Transverse colon (tissue), 3 donors: ENCODE results near the gene TJAP1.

ENCODE experiments used
- POLR2A ChIP-seq: fragments of 450-650 bp; IDR thresholded peaks from one replicate; pipeline ENCODE4 v1.6.1; 2016; ENCODE audit warnings: antibody characterized with exemption, mild to moderate bottlenecking, moderate library complexity
- TF ChIP-seq, protein P1 (sequence below), 5 experiments: fragments of 200-600 bp in 3 of 5; fragments of 450-650 bp in 2 of 5; sonication (generic) in 3 of 5; IDR thresholded peaks; 1 replicate in 2 of 5; 2 replicates in 3 of 5; pipeline ENCODE4 v1.5.1; 2016 to 2017; ENCODE audit warnings: antibody characterized with exemption in 5 of 5, inconsistent platforms in 3 of 5, mild to moderate bottlenecking in 2 of 5, moderate library complexity in 1 of 5

DNA sequence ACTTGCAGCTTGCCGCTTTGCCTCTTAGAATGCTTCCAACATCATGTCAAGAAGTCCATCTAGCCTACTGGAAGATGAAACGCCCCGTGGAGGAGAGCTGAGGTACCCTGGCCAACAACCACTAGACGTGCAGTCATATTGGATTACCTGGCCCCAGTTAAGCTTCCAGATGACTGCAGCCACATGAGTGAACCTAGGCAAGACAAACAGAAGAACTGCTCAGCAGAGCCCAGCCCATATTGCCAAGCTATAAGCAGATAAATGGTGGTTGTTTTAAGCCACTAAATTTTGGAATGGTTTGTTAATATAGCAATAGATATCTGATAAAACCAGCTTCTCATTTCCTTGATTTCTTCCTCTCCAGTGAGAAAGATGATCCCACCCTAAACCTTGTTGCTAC is 17.3 kb upstream of the TJAP1 start:
- TF ChIP-seq POLR2A: no peak
- TF ChIP-seq, protein P1, sequence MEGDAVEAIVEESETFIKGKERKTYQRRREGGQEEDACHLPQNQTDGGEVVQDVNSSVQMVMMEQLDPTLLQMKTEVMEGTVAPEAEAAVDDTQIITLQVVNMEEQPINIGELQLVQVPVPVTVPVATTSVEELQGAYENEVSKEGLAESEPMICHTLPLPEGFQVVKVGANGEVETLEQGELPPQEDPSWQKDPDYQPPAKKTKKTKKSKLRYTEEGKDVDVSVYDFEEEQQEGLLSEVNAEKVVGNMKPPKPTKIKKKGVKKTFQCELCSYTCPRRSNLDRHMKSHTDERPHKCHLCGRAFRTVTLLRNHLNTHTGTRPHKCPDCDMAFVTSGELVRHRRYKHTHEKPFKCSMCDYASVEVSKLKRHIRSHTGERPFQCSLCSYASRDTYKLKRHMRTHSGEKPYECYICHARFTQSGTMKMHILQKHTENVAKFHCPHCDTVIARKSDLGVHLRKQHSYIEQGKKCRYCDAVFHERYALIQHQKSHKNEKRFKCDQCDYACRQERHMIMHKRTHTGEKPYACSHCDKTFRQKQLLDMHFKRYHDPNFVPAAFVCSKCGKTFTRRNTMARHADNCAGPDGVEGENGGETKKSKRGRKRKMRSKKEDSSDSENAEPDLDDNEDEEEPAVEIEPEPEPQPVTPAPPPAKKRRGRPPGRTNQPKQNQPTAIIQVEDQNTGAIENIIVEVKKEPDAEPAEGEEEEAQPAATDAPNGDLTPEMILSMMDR (IDR thresholded peaks at IDR 0.05): no peak
